ENCODE measurements around the gene UBALD1. TPM values are rescaled to one million over a fixed set of nuclear protein-coding genes. Genes with fewer than 3 reads are reported as not detected.

UBALD1 gene
- total RNA-seq, 4 donors from 2014 or later: 5.9 to 24.0 (median 14.3) TPM

DNA sequence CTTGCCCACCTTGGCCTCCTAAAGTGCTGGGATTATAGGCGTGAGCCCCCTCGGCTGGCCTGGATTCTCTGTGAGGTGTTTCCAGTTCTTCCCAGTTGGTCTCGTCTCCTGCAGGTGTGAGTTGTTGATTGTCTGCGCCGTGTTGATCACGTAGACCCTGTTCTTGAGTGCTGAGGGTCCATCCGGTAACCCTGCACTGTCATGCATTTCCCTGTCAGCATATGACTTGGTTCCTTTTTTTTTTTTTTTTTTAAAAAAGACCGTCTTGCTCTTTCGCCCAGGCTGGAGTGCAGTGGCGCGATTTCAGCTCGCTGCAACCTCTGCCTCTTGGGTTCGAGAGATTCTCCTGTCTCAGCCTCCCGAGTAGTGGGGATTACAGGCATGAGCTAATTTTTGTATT is 27.2 kb upstream of the UBALD1 start:
- Histone ChIP-seq H3K4me1 (peaks cover 0 to 39% (median 0%) of the 10 kb centered on the region in 3 donors), H3K9me3 (no peaks in the 10 kb centered on the region), H3K27me3 (no peaks in the 10 kb centered on the region), H3K4me3 (no peak overlapping the region), H3K27ac (no peak overlapping the region), H3K36me3 (peaks cover 0 to 16% of the 10 kb centered on the region in 2 donors)
- 83% methylated on average over 13 of the region's 14 CpGs; no CpG with 5 or more reads in 1 of the 2 donors for WGBS, 2 donors (ENCODE audit: low coverage in 1 of 2)
- TF ChIP-seq EP300 (IDR thresholded peaks at IDR 0.05) (no peak), POLR2AphosphoS5 (IDR thresholded peaks at IDR 0.05) (no peak), POLR2A (IDR thresholded peaks at IDR 0.05) (no peak)
- TF ChIP-seq, protein P1, sequence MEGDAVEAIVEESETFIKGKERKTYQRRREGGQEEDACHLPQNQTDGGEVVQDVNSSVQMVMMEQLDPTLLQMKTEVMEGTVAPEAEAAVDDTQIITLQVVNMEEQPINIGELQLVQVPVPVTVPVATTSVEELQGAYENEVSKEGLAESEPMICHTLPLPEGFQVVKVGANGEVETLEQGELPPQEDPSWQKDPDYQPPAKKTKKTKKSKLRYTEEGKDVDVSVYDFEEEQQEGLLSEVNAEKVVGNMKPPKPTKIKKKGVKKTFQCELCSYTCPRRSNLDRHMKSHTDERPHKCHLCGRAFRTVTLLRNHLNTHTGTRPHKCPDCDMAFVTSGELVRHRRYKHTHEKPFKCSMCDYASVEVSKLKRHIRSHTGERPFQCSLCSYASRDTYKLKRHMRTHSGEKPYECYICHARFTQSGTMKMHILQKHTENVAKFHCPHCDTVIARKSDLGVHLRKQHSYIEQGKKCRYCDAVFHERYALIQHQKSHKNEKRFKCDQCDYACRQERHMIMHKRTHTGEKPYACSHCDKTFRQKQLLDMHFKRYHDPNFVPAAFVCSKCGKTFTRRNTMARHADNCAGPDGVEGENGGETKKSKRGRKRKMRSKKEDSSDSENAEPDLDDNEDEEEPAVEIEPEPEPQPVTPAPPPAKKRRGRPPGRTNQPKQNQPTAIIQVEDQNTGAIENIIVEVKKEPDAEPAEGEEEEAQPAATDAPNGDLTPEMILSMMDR (IDR thresholded peaks at IDR 0.05): no peak
- no peak for ATAC-seq

DNA sequence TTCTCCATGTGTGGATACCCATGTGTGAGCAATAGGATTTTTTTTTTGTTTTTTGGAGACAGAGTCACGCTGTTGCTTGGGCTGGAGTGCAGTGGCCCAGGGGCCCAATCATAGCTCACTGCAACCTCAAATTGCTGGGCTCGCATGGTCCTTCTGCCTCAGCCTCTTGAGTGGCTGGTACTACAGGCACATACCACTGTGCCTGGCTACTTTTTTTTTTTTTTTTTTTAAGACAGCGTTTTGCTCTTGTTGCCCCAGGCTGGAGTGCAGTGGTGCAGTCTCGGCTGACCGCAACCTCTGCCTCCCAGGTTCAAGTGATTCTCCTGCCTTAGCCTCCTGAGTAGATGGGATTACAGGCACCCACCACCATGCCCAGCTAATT is 26.6 kb upstream of the UBALD1 start:
- H3K4me1 ChIP-seq: peaks cover 0 to 41% (median 0%) of the 10 kb centered on the region in 3 donors
- H3K4me3 ChIP-seq: no peak overlapping the region
- ATAC-seq: no peak
- peaks cover 0 to 12% of the 10 kb centered on the region in 2 donors for H3K36me3 ChIP-seq
- no peaks in the 10 kb centered on the region for H3K9me3 ChIP-seq
- H3K27ac ChIP-seq: no peak overlapping the region
- H3K27me3 ChIP-seq: no peaks in the 10 kb centered on the region
- 70 to 83% methylated on average over 1 to 2 of the region's 5 CpGs for WGBS, 2 donors (ENCODE audit: low coverage in 1 of 2)
- no peak for TF ChIP-seq POLR2A (IDR thresholded peaks at IDR 0.05)
- TF ChIP-seq, protein P1 (IDR thresholded peaks at IDR 0.05): no peak
- no peak for TF ChIP-seq EP300 (IDR thresholded peaks at IDR 0.05)
- no peak for TF ChIP-seq POLR2AphosphoS5 (IDR thresholded peaks at IDR 0.05)

DNA sequence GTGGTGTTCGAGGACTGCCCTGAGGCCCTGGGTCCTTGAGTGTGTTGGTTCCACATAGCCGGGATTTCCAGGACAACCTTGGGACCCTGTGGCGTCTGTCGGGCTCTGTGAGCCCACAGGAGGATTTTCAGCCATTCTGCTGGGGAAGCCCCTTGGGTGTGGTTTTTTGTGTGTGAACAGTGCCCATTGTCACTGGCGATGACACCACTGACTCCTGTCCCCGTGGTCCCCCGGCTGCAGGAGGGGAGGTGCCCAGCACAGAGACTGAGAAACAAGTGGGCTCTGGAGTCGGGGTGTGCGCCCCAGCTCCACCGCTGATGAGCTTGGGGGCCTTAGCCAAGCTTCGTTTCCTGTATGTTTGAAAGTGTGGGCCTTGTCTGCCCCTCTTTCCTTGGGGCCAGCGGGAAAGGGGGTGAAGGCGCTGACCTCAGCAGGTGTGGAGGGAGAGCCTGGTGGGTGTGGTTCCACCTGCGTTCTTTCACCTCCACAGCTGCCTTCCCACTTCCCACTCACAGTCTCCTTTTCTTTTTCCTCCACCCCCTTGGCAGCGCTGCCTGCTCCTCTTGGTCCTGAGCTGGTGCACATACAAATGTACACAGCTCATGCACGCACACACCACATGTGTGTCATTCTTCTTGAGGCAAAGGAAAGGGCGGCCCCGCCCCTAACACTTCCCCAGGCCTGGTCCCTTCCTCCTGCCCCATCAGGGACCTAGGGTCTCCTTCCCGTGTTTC is 26.1 kb upstream of the UBALD1 start:
- Histone ChIP-seq H3K4me3 (no peak overlapping the region), H3K36me3 (peaks cover 0 to 17% of the 10 kb centered on the region in 2 donors), H3K4me1 (peaks cover 0 to 44% (median 0%) of the 10 kb centered on the region in 3 donors), H3K27me3 (no peaks in the 10 kb centered on the region), H3K27ac (no peak overlapping the region), H3K9me3 (no peaks in the 10 kb centered on the region)
- WGBS, 2 donors (ENCODE audit: low coverage in 1 of 2): 69 to 91% methylated on average over 6 to 10 of the region's 19 CpGs
- TF ChIP-seq, protein P1 (IDR thresholded peaks at IDR 0.05): no peak
- TF ChIP-seq POLR2AphosphoS5 (IDR thresholded peaks at IDR 0.05) (no peak), EP300 (IDR thresholded peaks at IDR 0.05) (no peak), POLR2A (IDR thresholded peaks at IDR 0.05) (no peak)
- no peak for ATAC-seq

DNA sequence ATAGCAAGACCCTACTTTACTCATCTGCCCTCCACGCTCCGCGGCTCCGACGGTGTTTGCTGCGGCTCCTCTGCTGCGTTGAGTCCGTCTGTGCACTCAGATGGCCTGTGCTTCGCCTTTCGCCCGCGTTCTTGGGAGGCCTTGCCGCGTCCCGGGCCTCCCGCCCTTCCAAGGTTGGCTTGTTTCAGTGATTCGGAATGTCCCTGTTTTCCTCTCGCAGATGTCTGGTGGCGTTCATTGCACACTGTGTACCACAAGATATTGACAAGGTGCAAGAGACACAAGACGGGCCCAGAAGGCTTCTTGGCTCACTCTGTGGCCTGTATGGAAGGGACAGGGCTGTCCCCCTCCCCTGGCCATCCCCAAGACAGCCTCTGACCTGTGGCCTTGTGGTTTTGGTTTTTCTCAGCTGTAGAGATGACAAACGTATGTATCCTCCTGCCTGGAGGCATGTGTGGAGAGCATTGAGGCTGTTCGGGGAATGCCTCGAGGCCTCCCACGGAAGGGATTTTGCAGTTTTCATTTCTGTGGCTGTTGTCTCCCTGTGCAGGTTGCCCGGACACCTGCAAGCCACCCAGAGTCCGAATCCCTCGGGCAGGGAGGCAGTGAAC is 25.3 kb upstream of the UBALD1 start:
- H3K27me3 ChIP-seq: no peaks in the 10 kb centered on the region
- no peak overlapping the region for H3K4me3 ChIP-seq
- H3K4me1 ChIP-seq: peaks cover 0 to 44% (median 0%) of the 10 kb centered on the region in 3 donors
- 95% methylated on average over 4 of the region's 27 CpGs; no CpG with 5 or more reads in 1 of the 2 donors for WGBS, 2 donors (ENCODE audit: low coverage in 1 of 2)
- no peaks in the 10 kb centered on the region for H3K9me3 ChIP-seq
- ATAC-seq: no peak
- no peak for TF ChIP-seq POLR2A (IDR thresholded peaks at IDR 0.05)
- TF ChIP-seq, protein P1 (IDR thresholded peaks at IDR 0.05): no peak
- TF ChIP-seq POLR2AphosphoS5 (IDR thresholded peaks at IDR 0.05): no peak
- TF ChIP-seq EP300 (IDR thresholded peaks at IDR 0.05): no peak
- H3K36me3 ChIP-seq: peaks cover 0 to 13% of the 10 kb centered on the region in 2 donors
- no peak overlapping the region for H3K27ac ChIP-seq

Data from gastroesophageal sphincter (tissue), 4 donors.